ENCODE results near the gene NR1H4.

DNA sequence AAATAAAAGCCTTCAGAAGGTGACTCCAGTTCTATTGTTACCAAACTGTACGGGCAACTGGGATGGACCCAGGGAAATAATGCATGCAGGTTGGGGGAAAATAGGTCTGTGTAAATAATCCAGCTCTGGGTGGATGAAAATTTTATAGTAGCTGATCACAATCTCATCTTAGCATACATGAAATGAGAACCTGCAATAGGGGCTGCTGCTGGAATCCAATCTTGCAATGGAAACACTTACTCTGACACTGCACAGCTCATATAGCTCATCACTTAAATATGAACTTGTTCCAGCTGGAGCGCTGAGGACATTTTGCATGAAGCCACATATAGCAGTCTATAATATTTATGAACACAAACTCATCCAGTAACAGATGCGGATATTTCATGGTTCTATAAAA is 59.7 kb downstream of the NR1H4 start:
- TF ChIP-seq, protein P1, sequence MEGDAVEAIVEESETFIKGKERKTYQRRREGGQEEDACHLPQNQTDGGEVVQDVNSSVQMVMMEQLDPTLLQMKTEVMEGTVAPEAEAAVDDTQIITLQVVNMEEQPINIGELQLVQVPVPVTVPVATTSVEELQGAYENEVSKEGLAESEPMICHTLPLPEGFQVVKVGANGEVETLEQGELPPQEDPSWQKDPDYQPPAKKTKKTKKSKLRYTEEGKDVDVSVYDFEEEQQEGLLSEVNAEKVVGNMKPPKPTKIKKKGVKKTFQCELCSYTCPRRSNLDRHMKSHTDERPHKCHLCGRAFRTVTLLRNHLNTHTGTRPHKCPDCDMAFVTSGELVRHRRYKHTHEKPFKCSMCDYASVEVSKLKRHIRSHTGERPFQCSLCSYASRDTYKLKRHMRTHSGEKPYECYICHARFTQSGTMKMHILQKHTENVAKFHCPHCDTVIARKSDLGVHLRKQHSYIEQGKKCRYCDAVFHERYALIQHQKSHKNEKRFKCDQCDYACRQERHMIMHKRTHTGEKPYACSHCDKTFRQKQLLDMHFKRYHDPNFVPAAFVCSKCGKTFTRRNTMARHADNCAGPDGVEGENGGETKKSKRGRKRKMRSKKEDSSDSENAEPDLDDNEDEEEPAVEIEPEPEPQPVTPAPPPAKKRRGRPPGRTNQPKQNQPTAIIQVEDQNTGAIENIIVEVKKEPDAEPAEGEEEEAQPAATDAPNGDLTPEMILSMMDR (IDR thresholded peaks at IDR 0.05; ENCODE audit: low read length), result no peak
- TF ChIP-seq EZH2phosphoT487 (IDR thresholded peaks at IDR 0.05; ENCODE audit: low read length), result no peak
- no peak for TF ChIP-seq EZH2 (optimal IDR thresholded peaks at IDR 0.05; ENCODE audit: low read depth, low read length)
